DND-41 (cell line): ENCODE measurements around the gene NDUFA1.
A peak's percentile ranks its signal among the peaks of the same experiment; 100 is the strongest.

ENCODE experiments used
- ATAC-seq: fragments of 200-7000 bp; cut with Tn5 transposase; 3 replicates; pipeline ENCODE4 v1.9.1; 2021; ENCODE audit warnings: low read depth; ENCODE audit not compliant: insufficient read depth
- DNase-seq: peaks from one replicate; pipeline ENCODE4 v3.0.0-alpha.2; 2020
- H2AFZ ChIP-seq: 2 replicates; pipeline ENCODE4 v1.6.0; 2012; ENCODE audit warnings: low read depth, low read length
- H3K27ac ChIP-seq: 2 replicates; pipeline ENCODE4 v1.5.1; 2012; ENCODE audit warnings: low read length, inconsistent platforms
- H3K27me3 ChIP-seq: fragments of 200-600 bp; sonication (generic); 2 replicates; pipeline ENCODE4 v1.6.0; 2012; ENCODE audit warnings: low read length, mild to moderate bottlenecking, inconsistent platforms; ENCODE audit not compliant: insufficient read depth, poor library complexity
- H3K36me3 ChIP-seq: 2 replicates; pipeline ENCODE4 v1.5.1; 2012; ENCODE audit warnings: low read length, inconsistent platforms; ENCODE audit not compliant: insufficient read depth
- H3K4me1 ChIP-seq: 2 replicates; pipeline ENCODE4 v1.5.1; 2012; ENCODE audit warnings: mild to moderate bottlenecking, low read length; ENCODE audit not compliant: insufficient read depth
- H3K4me2 ChIP-seq: 2 replicates; pipeline ENCODE4 v1.6.0; 2012; ENCODE audit warnings: mild to moderate bottlenecking, moderate library complexity, low read length, inconsistent platforms; ENCODE audit not compliant: insufficient read depth
- H3K4me3 ChIP-seq, 2 experiments: fragments of 200-600 bp in 1 of 2; shearing (Covaris generic) in 1 of 2; 2 replicates each; pipeline ENCODE4 v1.5.1; 2012 to 2016; ENCODE audit warnings: inconsistent platforms in 2 of 2, low read length in 2 of 2, mild to moderate bottlenecking in 2 of 2, low read depth in 1 of 2, moderate library complexity in 1 of 2
- H3K79me2 ChIP-seq: 2 replicates; pipeline ENCODE4 v1.6.0; 2012; ENCODE audit warnings: low read length, inconsistent platforms; ENCODE audit not compliant: insufficient read depth
- H3K9ac ChIP-seq: 2 replicates; pipeline ENCODE4 v1.6.0; 2012; ENCODE audit warnings: low read depth, mild to moderate bottlenecking, inconsistent platforms, low read length, moderate library complexity
- H3K9me3 ChIP-seq: 2 replicates; pipeline ENCODE4 v1.5.1; 2012; ENCODE audit warnings: low read length, moderate library complexity, mild to moderate bottlenecking, inconsistent platforms; ENCODE audit not compliant: insufficient read depth, severe bottlenecking
- H4K20me1 ChIP-seq: 2 replicates; pipeline ENCODE4 v1.6.0; 2012; ENCODE audit warnings: low read length; ENCODE audit not compliant: insufficient read depth
- EZH2 ChIP-seq: IDR thresholded peaks from 3 replicates; pipeline ENCODE4 v1.6.1; 2012; ENCODE audit warnings: borderline replicate concordance, low read depth, mild to moderate bottlenecking, moderate library complexity, low read length, inconsistent platforms; ENCODE audit not compliant: severe bottlenecking
- TF ChIP-seq, protein P1 (sequence below): IDR thresholded peaks from 2 replicates; pipeline ENCODE4 v1.5.1; 2012; ENCODE audit warnings: borderline replicate concordance, low read length, moderate library complexity, mild to moderate bottlenecking; ENCODE audit not compliant: poor library complexity, severe bottlenecking; ENCODE audit errors: extremely low read depth

Gene NDUFA1

DNA sequence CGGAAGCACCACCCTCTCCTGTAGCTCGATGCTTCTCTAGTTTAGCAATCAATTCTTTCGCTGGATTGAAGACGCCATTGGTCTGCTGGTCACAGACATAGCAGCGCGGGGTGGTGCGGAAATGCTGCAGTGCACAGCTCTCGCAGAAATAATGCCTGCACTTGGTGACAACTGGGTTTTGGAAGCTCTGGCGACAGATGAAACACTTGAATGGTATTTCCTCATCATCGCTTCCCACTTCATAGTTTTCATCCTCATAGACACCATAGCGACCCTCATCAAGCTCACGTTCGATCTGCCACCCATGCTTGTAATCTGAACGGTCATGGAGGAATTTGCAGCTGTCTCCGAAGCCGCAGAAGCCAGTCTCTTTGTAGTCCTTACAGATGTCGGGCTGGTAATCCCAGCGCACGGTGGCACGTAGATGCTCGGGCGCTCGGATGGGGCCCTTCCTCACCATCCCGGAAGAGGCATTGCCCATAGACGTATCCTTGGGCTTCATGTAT, 953 bp upstream of the NDUFA1 start:
- peak overlapping the region; percentile 87 for H2AFZ ChIP-seq
- H4K20me1 ChIP-seq = peaks cover 7% of the 10 kb centered on the region; the same call in 1 of the 2 replicates
- H3K27ac ChIP-seq = peak overlapping the region; percentile 98
- DNase-seq (peak; percentile 48), ATAC-seq (peak; percentile 55)
- peak overlapping the region; percentile 94 for H3K9ac ChIP-seq
- H3K4me1 ChIP-seq = peaks cover 29% of the 10 kb centered on the region
- no peak for TF ChIP-seq EZH2
- TF ChIP-seq, protein P1, sequence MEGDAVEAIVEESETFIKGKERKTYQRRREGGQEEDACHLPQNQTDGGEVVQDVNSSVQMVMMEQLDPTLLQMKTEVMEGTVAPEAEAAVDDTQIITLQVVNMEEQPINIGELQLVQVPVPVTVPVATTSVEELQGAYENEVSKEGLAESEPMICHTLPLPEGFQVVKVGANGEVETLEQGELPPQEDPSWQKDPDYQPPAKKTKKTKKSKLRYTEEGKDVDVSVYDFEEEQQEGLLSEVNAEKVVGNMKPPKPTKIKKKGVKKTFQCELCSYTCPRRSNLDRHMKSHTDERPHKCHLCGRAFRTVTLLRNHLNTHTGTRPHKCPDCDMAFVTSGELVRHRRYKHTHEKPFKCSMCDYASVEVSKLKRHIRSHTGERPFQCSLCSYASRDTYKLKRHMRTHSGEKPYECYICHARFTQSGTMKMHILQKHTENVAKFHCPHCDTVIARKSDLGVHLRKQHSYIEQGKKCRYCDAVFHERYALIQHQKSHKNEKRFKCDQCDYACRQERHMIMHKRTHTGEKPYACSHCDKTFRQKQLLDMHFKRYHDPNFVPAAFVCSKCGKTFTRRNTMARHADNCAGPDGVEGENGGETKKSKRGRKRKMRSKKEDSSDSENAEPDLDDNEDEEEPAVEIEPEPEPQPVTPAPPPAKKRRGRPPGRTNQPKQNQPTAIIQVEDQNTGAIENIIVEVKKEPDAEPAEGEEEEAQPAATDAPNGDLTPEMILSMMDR = peak; percentile 2
- peak overlapping the region; percentile 72 for H3K4me2 ChIP-seq
- peak overlapping the region; percentile 61 to 77 for H3K4me3 ChIP-seq
- no peaks in the 10 kb centered on the region for H3K27me3 ChIP-seq
- H3K79me2 ChIP-seq = peaks cover 61% of the 10 kb centered on the region
- H3K36me3 ChIP-seq = peaks cover 9% of the 10 kb centered on the region
- H3K9me3 ChIP-seq = no peaks in the 10 kb centered on the region

- no peaks in the 10 kb centered on the region for H3K9me3 ChIP-seq
- H3K4me1 ChIP-seq = peaks cover 29% of the 10 kb centered on the region
- ATAC-seq (peak; percentile 24), DNase-seq (no peak)
- peak overlapping the region; percentile 61 to 77 for H3K4me3 ChIP-seq
- peak overlapping the region; percentile 94 for H3K9ac ChIP-seq
- H3K4me2 ChIP-seq = peak overlapping the region; percentile 72
- no peak for TF ChIP-seq EZH2
- TF ChIP-seq, protein P1 = no peak
- H3K36me3 ChIP-seq = peaks cover 15% of the 10 kb centered on the region
- H3K27ac ChIP-seq = peak overlapping the region; percentile 98
- H3K79me2 ChIP-seq = peaks cover 61% of the 10 kb centered on the region
- peaks cover 7% of the 10 kb centered on the region; the same call in 1 of the 2 replicates for H4K20me1 ChIP-seq
- H3K27me3 ChIP-seq = no peaks in the 10 kb centered on the region
- peak overlapping the region; percentile 87 for H2AFZ ChIP-seq
Measured at GRCh38 chrX:119871245-119871598, 410 bp upstream of the NDUFA1 start.

- peaks cover 14% of the 10 kb centered on the region for H3K79me2 ChIP-seq
- H3K27ac ChIP-seq = no peak overlapping the region
- H3K36me3 ChIP-seq = peaks cover 27% of the 10 kb centered on the region; the same call in 1 of the 2 replicates
- peaks cover 4% of the 10 kb centered on the region; the same call in 1 of the 2 replicates for H3K4me1 ChIP-seq
- ATAC-seq = no peak
- no peaks in the 10 kb centered on the region for H3K9me3 ChIP-seq
- DNase-seq = no peak
- H3K9ac ChIP-seq = no peak overlapping the region
- H3K4me2 ChIP-seq = no peak overlapping the region
- H3K4me3 ChIP-seq = no peak overlapping the region
- no peaks in the 10 kb centered on the region for H4K20me1 ChIP-seq
- no peak for TF ChIP-seq EZH2
- TF ChIP-seq, protein P1 = no peak
- H3K27me3 ChIP-seq = no peaks in the 10 kb centered on the region
- no peak overlapping the region for H2AFZ ChIP-seq
Measured at GRCh38 chrX:119878740-119879139, 7.1 kb downstream of the NDUFA1 start.

GRCh38 chrX:119880076-119880475, 8.4 kb downstream of the NDUFA1 start:
- no peak overlapping the region for H2AFZ ChIP-seq
- no peak overlapping the region for H3K4me3 ChIP-seq
- 0 out of 2 replicates have a peak, but pooled peaks cover 3% of the 10 kb centered on the region for H3K4me1 ChIP-seq
- H3K27ac ChIP-seq = no peak overlapping the region
- peak; percentile 32; the same call in 2 of the 3 replicates for ATAC-seq
- H3K4me2 ChIP-seq = no peak overlapping the region
- H3K9me3 ChIP-seq = no peaks in the 10 kb centered on the region
- no peaks in the 10 kb centered on the region for H3K27me3 ChIP-seq
- peaks cover 20% of the 10 kb centered on the region; the same call in 1 of the 2 replicates for H3K36me3 ChIP-seq
- no peaks in the 10 kb centered on the region for H4K20me1 ChIP-seq
- TF ChIP-seq, protein P1 = no peak
- TF ChIP-seq EZH2 = no peak
- peak; percentile 20 for DNase-seq
- peaks cover 1% of the 10 kb centered on the region for H3K79me2 ChIP-seq
- H3K9ac ChIP-seq = no peak overlapping the region
